DMS153 (cell line): ENCODE results near the gene CDX2.

ENCODE experiments used
- DNase-seq: peaks from one replicate; lab custom pipeline; 2025; lab: John Stamatoyannopoulos, UW

CDX2 gene

GRCh38 chr13:27978301-27978968 lies 9.3 kb upstream of the CDX2 start:
- no peak for DNase-seq

GRCh38 chr13:27977476-27978300 lies 8.6 kb upstream of the CDX2 start:
- no peak for DNase-seq

GRCh38 chr13:27976362-27977091 lies 7.4 kb upstream of the CDX2 start:
- no peak for DNase-seq

GRCh38 chr13:27975564-27976361 lies 6.6 kb upstream of the CDX2 start:
- no peak for DNase-seq

GRCh38 chr13:27973961-27974662 lies 5.0 kb upstream of the CDX2 start:
- no peak for DNase-seq

- no peak for DNase-seq
These were observed 4.2 kb upstream of the CDX2 start for GRCh38 chr13:27973291-27973690.

GRCh38 chr13:27972478-27972820 lies 3.3 kb upstream of the CDX2 start:
- no peak for DNase-seq

GRCh38 chr13:27971776-27972477 lies 2.8 kb upstream of the CDX2 start:
- DNase-seq: no peak

- no peak for DNase-seq
These were observed 2.1 kb upstream of the CDX2 start for GRCh38 chr13:27971236-27971645.

- no peak for DNase-seq
These were observed 1.5 kb upstream of the CDX2 start for GRCh38 chr13:27970382-27971235.

GRCh38 chr13:27969866-27970229 lies 733 bp upstream of the CDX2 start:
- no peak for DNase-seq

- DNase-seq: no peak
These were observed 616 bp downstream of the CDX2 start for GRCh38 chr13:27968316-27969081.

GRCh38 chr13:27967736-27968315 lies 1.3 kb downstream of the CDX2 start:
- DNase-seq: no peak

GRCh38 chr13:27967203-27967735 lies 1.8 kb downstream of the CDX2 start:
- no peak for DNase-seq

GRCh38 chr13:27966641-27967202 lies 2.4 kb downstream of the CDX2 start:
- DNase-seq: no peak

- no peak for DNase-seq
These were observed 3.1 kb downstream of the CDX2 start for GRCh38 chr13:27965740-27966640.

GRCh38 chr13:27965343-27965739 lies 3.8 kb downstream of the CDX2 start:
- no peak for DNase-seq
